ENCODE data around the gene LILRA5.
"Not testable (repeated sequence)": the region's sequence is repeated elsewhere in the genome, so short reads cannot be mapped to it uniquely, and the experiment has no call there.

GRCh38 chr19:54359149-54359820 is 46.3 kb upstream of the LILRA5 start:
- TF ChIP-seq CTCF (IDR thresholded peaks at IDR 0.05): peak in 1 of 6 experiments; percentile 18
- not testable (repeated sequence) for TF ChIP-seq POLR2A (IDR thresholded peaks at IDR 0.05)
